ENCODE data around the gene MXRA7.
"Not testable (repeated sequence)": the region's sequence is repeated elsewhere in the genome, so short reads cannot be mapped to it uniquely, and the experiment has no call there.

Gene MXRA7, protein sequence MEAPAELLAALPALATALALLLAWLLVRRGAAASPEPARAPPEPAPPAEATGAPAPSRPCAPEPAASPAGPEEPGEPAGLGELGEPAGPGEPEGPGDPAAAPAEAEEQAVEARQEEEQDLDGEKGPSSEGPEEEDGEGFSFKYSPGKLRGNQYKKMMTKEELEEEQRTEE

DNA sequence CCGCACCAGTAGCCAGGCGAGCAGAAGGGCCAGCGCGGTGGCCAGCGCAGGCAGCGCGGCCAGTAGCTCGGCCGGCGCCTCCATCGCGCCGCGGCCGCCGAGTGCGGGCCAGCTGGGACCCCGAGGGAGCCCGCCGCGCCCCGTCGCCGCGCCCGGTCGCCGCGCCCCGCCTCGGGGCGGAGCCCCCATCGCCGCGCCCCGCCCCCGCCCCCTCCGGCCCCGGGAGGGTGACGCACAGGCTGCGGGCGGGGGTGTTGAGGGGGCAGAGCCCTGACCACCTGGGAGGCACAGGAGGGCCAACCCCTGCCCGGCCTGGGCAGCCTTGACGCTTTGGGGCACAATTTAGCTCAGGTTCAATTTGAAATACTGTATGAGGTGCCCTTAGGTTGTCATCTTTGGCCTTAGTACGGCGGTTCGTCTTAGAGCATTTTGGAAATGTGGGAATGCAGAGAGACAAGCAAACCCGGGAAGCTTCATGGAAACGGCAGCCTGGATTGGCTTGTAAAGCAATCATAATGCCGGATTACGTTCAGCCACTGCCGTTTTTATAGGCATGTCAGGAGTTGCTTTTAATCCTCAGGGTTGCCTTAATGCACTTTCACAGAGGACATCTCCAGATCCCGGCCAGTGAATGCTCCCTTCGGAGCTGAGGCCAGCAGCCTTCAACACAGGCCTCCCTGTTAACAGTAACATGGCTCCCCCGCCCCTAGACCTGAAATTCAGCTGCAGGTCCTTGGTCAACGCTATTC is at the start of gene MXRA7:
Gene MXRA7 (minus strand): TSS at position 103 of the 749 bp plus-strand sequence. CDS start 19 bp downstream, at position 84.
- DNase-seq = peak; percentile 8 to 23 (median 18)

DNA sequence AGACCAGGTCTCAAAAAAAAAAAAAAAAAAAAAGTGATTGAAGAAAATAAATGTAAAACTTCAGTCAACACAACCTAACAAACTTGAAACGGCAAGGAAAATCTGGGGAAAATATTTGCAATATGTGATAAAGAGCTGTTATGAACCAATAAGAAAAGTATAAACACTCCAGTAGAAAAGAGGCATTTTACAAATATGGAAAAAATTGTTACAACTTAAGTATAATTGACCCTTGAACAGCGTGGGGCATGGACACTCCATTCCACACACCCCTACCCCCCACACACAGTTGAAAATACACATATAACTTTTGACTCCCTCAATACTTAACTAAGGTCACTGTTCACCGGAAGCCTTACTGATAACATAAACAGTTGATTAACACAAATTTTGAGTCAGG is 47.8 kb upstream of the MXRA7 start:
- DNase-seq = no peak

DNA sequence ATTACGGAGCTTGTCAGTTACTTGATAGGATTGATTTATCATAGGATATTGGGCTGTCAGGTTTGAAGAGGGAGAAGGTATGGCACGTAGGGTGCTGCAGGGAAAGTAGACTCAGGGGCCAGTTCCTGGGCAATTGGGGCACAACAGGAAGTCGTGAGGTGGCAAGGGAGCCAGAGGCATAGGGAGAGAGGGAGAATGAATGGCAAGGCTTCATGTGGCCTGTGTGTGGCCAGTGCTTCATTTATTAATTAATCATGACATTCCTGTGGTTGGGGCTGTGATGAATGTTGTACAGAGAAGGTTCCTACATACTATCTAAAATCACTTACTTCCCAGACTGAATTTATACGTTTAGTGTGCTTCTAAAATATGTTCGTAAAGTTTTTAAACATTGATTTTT is 46.5 kb upstream of the MXRA7 start:
- DNase-seq = no peak

DNA sequence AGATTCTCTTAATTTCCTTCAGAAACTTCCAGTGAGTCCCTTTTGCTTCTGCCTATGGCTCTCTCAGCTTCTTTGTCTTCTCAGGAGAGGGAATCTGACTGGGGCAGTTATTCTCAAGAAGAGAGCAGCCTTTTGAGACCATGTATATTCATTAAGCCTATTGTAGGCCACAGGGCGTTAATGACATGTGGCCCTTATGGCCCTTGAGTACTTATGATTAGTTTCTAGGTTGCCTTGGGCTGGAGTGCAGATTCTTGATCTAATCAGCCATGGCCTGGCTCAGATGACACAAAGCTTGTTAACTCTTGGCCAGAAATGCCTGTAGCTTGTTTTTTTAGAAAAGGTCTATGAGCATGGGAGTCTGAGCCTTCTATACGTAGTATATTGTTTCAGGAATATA is 44.5 kb upstream of the MXRA7 start:
- no peak for DNase-seq

DNA sequence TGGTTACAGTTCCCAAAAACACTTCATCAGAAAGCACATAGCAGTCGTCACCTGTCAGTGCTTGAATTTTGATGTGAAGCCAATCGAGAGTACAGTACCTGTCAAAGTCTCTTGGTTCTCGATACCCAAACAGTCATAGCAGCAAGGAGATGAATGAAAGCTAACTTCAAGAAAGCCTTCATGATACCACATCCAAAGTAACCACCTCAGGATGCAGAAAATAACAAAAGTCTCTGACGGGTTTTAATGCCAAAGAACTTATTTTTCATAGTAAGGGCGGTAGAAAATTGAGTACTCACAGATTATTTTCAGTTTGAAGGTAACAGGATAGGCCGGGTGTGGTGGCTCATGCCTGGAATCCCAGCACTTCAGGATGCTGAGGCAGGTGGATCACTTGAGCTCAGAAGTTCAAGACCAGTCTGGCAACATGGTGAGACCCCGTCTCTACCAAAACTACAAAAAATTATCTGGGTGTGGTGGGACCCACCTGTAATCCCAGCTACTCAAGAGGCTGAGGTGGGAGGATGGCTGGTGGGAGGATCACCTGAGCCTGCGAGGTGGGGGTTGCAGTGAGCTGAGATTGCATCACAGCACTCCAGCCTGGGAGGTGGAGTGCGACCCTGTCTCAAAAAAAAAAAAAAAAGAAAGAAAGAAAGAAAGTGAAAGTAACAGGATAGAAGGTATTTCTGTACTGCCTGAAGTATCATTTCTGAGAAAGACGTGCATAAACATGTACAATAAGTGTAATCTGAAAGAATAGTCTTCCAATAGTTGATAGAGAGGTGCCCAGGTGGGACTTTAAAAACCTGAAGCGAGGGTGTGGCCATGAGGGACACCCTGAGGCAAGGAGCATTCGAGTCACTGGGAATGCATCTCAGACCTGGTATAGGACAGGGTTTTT is 42.5 kb upstream of the MXRA7 start:
- no peak for DNase-seq

DNA sequence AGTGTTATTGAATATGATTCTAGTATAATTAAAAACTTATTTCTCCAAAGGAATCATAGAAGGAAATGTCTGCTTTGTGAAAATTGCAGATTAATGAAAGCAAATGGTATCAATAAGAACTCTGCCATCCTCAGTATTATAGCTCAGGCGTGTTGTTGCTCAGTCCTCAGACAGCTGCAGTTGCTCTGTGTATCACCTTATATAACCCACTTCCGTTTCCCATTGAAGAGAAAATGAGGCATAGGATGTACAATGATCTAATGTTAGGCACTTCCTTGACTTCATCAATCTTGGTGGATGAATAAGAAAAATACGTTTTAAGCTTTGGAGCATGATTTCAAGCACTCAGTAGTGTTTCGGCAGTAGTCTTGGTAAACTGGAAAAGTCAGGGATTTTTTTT is 41.2 kb upstream of the MXRA7 start:
- no peak for DNase-seq

DNA sequence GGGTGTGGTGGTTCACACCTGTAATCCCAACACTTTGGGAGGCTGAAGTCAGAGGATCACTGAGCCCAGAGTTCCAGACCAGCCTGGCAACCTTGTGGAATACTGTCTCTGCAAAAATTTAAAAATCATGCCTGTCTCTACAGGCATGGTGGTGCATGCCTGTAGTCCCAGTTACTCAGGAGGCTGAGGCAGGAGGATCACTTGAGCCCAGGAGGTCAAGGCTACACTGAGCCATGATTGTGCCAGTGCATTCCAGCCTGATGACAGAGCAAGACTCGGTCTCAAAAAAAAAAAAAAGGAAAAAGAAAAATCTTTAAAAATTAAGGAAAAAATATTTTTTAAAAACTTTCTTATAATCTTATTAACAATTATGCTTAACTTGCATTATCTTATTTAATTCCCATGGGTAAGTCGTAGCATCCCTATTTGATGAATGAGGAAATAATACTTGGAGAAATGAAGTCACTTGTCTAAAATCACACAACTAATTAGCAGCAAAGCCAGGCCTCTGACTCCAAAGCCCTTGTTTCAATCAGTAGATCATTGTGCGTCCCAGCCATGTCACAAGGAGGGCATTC is 40.7 kb upstream of the MXRA7 start:
- DNase-seq = no peak

DNA sequence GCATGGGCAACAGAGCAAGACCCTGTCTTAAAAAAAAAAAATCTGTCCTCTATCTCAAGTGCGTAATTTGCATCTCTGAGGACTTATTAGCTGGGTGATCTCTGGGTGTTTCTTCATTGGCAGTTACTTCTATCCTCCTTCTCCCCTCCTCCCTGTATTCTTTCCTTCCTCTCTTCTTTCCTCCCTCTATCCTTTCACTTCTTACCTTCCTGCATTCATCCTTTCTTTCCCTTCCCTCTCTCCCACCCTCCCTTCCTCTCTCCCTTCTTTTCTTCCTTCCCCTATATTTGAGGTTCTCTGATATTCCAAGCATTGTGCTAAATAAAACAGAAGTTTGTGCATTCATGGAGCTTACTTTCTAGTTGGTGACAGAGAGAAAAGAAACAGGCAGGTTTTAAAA is 37.9 kb upstream of the MXRA7 start:
- no peak for DNase-seq

DNA sequence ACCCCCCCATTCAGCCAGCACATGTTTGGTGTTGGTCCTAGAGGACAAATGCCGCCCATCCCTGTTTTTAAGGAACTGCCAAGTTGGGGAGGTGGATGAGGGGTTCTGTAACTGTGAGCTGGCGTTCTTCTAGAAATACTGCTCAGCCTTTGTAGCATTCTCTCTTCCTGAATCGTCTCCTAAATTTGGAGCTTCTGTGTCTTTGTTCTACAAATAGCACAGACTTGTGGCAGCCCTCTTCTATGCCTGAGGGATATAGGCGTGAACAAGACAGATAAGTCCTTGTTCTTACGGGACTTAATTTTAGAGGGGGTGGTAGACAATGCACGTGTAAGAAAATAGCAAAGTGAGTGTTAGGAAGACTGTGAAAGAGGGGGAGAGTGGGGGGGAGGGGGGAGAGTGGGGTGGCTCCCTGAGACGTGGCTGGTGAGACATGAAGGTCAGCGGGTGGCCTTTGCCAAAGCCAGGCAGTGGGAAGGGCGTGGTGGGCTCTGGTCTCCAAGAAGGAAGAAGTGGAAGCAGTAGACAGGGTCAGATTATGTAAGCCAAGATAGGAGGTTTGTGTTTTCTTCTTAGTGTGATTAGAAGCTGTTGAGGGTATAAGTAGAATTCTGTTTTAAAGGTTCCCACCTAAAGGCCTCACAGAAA is 37.1 kb upstream of the MXRA7 start:
- no peak for DNase-seq

DNA sequence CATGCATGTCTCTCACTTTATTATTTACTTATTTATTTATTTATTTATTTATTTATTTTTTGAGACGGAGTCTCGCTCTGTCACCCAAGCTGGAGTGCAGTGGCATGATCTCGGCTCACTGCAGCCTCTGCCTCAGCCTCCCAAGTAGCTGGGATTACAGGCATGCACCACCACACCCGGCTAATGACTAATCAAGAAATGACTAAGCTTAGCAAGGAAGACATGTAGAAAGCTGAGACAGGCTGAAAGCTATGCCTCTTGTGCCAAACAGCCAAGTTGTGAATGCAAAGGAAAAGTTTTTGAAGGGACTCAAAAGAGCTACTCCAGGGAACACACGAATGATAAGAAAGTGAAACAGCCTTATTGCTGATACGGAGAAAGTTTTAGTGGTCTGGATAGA is 35.0 kb upstream of the MXRA7 start:
- DNase-seq = not testable (repeated sequence)

DNA sequence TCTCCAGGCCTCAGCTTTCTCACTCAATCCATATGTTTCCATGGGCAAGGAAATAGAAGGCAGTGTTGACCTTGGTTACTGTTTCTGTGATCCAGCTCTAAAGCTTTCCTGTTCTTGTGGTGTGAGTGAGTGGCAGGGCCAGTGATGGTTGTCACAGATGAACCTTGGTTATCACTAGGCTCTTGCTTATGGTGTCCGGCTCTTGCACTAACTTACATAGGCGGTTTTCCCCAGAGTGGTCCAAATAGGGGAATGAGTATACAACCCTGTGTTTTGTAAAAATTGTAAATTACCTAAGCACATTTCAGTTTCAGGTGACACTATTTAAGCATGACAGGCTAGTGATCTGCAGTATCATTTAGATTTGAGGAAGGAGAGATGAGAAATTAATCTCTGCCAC is 34.0 kb upstream of the MXRA7 start:
- no peak for DNase-seq

DNA sequence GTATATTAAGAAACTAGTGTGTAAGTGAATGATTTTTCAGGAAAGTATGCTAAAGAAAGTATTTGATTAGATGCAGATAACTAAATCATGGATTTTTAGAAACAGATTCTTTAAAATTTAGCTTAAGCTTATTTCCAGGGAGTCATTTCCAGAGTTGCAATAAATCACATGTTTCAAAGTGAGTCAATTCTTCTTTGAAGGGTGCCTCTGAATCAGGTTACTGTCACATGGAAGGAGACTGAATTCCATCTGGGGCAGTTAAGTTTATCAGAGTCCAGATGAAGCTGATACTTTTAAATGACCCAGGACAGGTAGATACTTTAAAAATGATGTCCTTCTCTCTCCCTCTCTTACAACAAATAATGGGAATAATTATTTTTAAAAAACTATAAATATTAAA is 32.2 kb upstream of the MXRA7 start:
- DNase-seq = no peak

DNA sequence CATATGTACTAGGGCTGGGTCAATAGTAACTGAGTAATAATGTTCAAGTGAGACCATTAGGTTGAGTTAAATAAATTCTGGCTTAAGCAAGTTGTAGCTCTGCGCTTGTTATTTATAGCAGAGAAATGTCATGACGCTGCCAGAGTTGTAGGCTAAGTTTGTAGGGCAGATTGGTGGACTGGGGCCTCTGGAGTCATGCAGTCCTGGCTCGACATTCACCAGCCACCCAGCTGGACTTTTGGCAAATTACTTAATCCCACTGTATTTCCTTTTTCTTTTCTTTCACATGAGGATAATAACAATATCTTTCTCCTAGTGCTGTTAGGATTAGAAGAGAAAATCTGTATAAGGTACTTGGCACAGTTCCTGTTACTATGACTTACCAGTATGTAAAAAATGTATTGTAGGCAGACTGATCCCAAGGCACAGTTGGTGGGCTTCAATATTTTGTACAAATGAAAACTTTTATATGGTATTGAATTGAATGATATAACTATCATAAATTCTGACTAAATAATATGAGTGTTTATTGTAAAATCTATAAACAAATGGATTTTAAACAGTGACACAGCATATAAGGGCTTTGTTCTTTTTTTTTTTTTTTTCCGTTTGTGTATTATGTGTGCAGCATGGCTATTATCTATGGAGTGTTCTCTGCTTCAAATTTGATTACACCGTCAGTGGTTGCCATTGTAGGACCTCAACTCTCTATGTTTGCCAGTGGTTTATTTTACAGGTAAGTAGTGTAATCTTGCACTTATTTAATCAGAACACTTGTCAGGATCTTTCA is 29.8 kb upstream of the MXRA7 start:
- DNase-seq = no peak

DNA sequence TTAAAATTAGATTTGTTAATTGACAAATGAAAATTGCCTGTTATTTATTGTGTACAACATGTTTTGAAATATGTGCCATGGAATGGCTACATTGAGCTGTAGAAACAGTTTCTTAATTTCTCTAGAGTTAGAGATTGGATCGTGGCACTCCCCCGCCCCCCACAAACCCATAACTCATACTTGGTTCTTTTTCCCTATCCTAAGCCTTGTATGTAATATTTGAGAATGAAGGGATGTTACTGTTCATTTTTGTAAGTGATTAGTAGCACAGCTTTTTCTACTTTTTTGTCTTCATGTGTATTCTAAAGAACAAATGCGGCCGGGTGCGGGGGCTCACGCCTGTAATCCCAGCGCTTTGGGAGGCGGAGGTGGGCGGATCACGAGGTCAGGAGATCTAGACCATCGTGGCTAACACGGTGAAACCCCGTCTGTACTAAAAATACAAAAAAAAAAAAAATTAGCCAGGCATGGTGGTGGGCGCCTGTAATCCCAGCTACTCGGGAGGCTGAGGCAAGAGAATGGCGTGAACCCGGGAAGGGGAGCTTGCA is 28.9 kb upstream of the MXRA7 start:
- DNase-seq = not testable (repeated sequence)

DNA sequence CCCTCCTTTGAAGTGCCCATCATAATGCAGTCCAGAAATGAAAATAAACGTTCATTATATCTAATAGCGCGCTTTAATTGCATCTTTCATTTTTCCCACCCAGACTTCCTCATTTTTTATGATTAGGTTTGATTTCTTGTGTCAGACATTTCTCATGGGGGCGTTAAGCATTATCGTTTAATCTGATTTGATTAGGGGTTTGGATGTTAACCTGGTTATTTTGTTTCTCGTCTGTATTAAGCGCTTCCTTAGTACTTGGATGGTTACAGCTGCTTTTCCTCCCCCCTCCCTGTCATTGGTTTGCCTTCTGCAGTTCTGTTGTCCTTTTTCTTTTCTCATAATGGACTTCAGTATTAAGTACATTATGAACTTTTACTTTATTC is 27.7 kb upstream of the MXRA7 start:
- DNase-seq = no peak

DNA sequence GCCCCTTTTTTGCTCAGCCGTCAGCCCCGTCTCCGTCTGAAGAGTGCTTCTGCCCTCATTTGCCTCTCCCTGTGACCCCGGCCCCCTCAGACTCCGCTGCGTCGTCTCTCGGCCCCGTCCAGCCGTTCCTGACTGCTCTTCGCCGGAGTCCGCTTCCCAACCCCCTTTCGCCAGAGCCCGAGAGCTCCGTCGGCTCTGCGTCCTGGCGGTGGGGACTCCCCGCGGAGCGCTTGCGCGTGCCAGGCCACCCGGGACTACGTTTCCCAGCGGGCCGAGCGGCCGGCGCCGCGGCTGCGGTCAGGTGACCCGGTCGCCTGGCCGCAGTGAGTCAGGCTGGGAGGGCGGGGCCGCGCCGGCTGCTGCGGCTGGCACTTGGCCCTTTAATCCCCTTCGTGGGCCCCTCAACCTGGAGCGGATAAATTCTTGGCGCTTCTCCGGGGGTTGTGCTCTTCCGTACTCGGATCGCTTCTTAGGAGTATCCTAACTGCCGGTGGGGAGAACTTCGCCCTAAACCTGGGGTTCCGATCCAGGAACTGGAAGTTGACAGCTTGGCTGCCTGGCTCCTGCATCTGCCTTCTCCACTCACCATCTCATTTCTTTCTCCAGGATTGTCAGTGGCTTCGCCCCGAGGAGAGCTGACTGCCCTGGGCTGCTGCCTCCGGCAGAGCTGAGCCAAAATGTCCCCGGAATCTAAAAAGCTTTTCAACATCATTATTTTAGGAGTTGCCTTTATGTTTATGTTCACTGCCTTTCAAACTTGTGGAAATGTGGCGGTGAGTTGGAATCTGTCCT is 27.1 kb upstream of the MXRA7 start, which contains the start of gene MFSD11:
Gene MFSD11 (plus strand): TSS at position 444 of the 792 bp plus-strand sequence. CDS start 234 bp downstream, at position 678.
- peak; percentile 74 to 89 (median 86) for DNase-seq

DNA sequence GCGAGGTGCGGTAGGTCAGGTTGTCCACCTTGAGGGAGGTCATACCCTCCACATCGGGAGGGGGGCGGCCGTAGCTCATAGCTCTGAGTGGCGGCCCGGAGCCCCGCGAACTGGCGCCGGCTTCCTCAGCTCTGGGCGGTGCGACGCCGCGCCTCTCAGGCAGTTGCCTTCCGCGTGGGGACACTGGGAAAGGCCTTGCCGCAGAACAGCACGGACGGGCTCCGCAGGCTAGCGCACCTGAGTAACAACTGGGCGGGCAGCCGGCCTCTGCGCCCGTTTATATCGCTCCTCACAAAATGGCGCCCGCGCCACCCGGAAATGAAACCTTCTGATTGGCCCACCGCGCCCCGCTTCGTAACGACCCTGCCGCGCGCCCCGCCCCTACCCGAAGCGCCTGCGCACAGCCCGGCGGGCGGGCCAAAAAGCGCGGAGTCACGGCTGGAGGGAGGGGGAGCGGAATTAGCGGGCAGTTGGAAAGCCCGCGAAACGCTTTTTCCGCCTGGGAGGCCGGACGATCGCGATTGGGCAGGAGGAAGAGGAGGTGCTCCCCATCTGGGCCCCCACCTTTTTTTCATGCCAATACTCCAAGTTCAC is 26.4 kb upstream of the MXRA7 start, which contains the start of gene SRSF2:
Gene SRSF2 (minus strand): TSS at position 250 of the 594 bp plus-strand sequence. CDS start 171 bp downstream, at position 79.
- DNase-seq = peak; percentile 97 to 99 (median 97)

DNA sequence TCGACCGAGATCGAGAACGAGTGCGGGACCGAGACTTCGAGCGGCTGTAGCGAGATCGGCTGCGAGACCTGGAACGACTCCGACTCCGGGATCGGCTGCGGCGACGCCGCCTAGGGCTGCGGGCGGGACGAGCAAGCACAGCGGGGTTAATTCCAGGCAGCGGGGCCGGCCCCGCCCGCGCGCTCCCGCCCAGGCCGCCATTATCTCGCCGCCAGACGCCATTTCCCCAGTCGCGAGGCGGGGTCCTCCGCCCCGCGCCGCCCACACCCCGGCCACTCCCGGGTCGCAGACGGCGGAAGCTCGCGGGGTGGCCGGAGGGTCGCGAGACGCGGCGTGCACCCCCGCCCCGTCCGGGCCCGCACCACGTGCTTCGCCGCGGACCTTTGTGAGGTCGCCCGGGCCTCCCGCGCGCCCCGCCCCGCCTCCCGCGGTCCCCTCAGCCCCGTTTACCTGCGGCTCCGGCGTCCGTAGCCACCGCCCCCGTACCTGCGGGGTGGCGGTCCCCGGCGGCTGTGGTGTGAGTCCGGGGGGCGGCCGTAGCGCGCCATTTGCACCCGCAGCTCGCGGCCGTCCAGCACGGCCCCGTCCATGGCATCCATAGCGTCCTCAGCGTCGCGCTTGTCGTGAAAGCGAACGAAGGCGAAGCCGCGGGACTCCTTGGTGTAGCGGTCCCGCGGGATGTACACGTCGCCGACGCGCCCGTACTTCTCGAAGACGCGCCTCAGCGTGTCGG is 25.8 kb upstream of the MXRA7 start:
- DNase-seq = peak in 2 of 4 experiments; percentile 37 to 54
